ENCODE measurements around the gene CGNL1. TPM values are rescaled to one million over a fixed set of nuclear protein-coding genes. Genes with fewer than 3 reads are reported as not detected.

Gene CGNL1
- total RNA-seq, 1 experiment from 2014 or later = 0.31 TPM

- Histone ChIP-seq H3K36me3 (ENCODE audit: low read depth) (no peaks in the 10 kb centered on the region; the same call in 1 of the 2 replicates), H3F3A (ENCODE audit: insufficient read depth, low read depth) (peaks cover 7% of the 10 kb centered on the region), H3K9me2 (ENCODE audit: insufficient read depth) (no peaks in the 10 kb centered on the region), H3K9me3 (ENCODE audit: insufficient read depth, low read depth) (no peaks in the 10 kb centered on the region), H3K27me3 (ENCODE audit: insufficient read depth, low read depth) (no peaks in the 10 kb centered on the region), H3K27ac (no peak overlapping the region), H2AFZ (no peak overlapping the region), H3K4me3 (no peak overlapping the region), H3K79me2 (ENCODE audit: low read depth) (peaks cover 24% of the 10 kb centered on the region), H3K4me2 (no peak overlapping the region), H3K4me1 (replicated peaks; ENCODE audit: insufficient read depth) (peaks cover 47% of the 10 kb centered on the region), H4K20me1 (ENCODE audit: insufficient read depth) (no peaks in the 10 kb centered on the region)
- ChIA-PET CTCF (no interaction called here), POLR2A (ENCODE audit: unreplicated experiment) (interaction anchor here (0.5 kb wide), 1 partner anchor 118 kb away, joined by 5 read pairs; no protein-coding TSS in a partner anchor)
- no peak for DNase-seq
- TF ChIP-seq CTCF (conservative IDR thresholded peaks at IDR 0.05) (no peak), EZH2 (IDR thresholded peaks at IDR 0.05; ENCODE audit: low read depth) (no peak)
- intact Hi-C loops (cut with micrococcal nuclease; ENCODE audit: unreplicated experiment) = no loop called here
- BruUV-seq (replicated peaks) = no TSS peak
These were observed 213.0 kb downstream of the CGNL1 start for GRCh38 chr15:57589281-57589680.

DNA sequence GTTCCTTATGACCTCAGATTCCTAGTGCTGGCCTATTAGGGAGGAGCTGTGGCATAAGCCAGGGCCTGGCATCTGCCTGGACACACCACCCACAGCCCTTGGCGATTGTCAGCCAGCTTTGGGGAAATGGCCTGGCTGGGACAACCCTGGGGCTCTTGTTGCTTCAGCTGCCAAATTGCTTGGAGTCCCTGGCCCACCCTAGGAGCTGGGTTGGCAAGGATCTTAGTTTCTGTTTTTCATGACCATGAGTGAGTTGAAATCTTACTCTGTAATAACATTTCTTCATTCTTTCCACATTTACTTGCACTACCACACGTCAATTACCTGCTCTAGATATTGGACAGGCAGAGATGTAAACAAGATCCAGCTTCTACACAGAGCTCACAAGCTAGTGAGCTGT, 213.4 kb downstream of the CGNL1 start:
- Histone ChIP-seq H3K27ac (no peak overlapping the region), H3K9me2 (ENCODE audit: insufficient read depth) (no peaks in the 10 kb centered on the region), H3K4me2 (no peak overlapping the region; the same call in 1 of the 2 replicates), H3F3A (ENCODE audit: insufficient read depth, low read depth) (peaks cover 7% of the 10 kb centered on the region), H3K27me3 (ENCODE audit: insufficient read depth, low read depth) (no peaks in the 10 kb centered on the region), H3K36me3 (ENCODE audit: low read depth) (no peaks in the 10 kb centered on the region; the same call in 1 of the 2 replicates), H3K4me3 (no peak overlapping the region), H2AFZ (no peak overlapping the region), H3K79me2 (ENCODE audit: low read depth) (peaks cover 29% of the 10 kb centered on the region), H3K9me3 (ENCODE audit: insufficient read depth, low read depth) (no peaks in the 10 kb centered on the region), H3K4me1 (replicated peaks; ENCODE audit: insufficient read depth) (peaks cover 52% of the 10 kb centered on the region), H4K20me1 (ENCODE audit: insufficient read depth) (no peaks in the 10 kb centered on the region)
- DNase-seq = no peak
- intact Hi-C loops (cut with micrococcal nuclease; ENCODE audit: unreplicated experiment) = loop anchor here (2.0 kb wide), 1 partner anchor 29 kb away; no protein-coding TSS in a partner anchor
- POLR2A ChIA-PET (ENCODE audit: unreplicated experiment) = interaction anchor here (0.5 to 0.6 kb wide), 2 partner anchors 9 to 118 kb away, joined by 5 to 8 read pairs; no protein-coding TSS in a partner anchor
- BruUV-seq (replicated peaks) = no TSS peak
- CTCF ChIA-PET = no interaction called here
- no peak for TF ChIP-seq CTCF (conservative IDR thresholded peaks at IDR 0.05)
- no peak for TF ChIP-seq EZH2 (IDR thresholded peaks at IDR 0.05; ENCODE audit: low read depth)

DNA sequence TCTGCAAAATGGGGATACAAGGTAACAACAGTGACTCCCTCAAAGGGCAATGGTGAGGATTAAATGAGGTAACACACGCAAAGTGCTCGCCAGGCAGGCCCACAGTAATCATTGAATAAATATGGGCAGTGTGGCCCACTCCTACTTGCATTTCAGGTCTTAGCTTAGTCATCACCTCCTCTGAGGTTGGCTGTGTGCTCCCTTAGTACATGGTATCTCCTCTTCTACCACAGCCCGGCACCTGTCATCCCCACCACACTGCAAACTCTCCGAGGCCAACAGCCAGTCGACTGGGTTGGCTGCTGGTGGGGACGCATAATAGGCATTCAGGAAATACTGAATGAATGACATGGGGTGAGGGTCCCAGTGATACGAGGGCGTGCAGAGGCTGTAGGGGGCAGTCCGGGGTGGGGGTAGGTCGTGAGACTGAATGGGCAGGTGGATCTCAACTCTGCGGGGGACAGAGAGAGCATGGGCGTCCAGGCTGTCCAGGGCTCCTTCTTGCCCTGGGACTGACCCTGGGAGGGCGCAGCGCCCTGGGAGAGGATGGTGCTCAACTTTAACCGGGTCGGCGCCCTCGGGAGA, 215.0 kb downstream of the CGNL1 start:
- intact Hi-C loops (cut with micrococcal nuclease; ENCODE audit: unreplicated experiment) = loop anchor here (1.0 to 2.0 kb wide), 2 partner anchors 21 to 31 kb away; no protein-coding TSS in a partner anchor
- ChIA-PET CTCF (interaction anchor here (0.7 kb wide), 1 partner anchor 217 kb away, joined by 5 read pairs; no protein-coding TSS in a partner anchor), POLR2A (ENCODE audit: unreplicated experiment) (interaction anchor here (0.5 to 0.6 kb wide), 2 partner anchors 50 to 1781 kb away, joined by 4 to 6 read pairs; partner anchors contain the start of gene MYO1E)
- H4K20me1 ChIP-seq (ENCODE audit: insufficient read depth) = no peaks in the 10 kb centered on the region
- H3K4me1 ChIP-seq (replicated peaks; ENCODE audit: insufficient read depth) = peaks cover 67% of the 10 kb centered on the region
- DNase-seq = peak in 1 of 2 experiments; percentile 72
- H3K27me3 ChIP-seq (ENCODE audit: insufficient read depth, low read depth) = no peaks in the 10 kb centered on the region
- no peaks in the 10 kb centered on the region for H3K9me2 ChIP-seq (ENCODE audit: insufficient read depth)
- H2AFZ ChIP-seq = peak overlapping the region; percentile 71; the same call in 1 of the 2 replicates
- peak overlapping the region; percentile 73 for H3K4me3 ChIP-seq
- H3K4me2 ChIP-seq = peak overlapping the region; percentile 99
- H3K36me3 ChIP-seq (ENCODE audit: low read depth) = no peaks in the 10 kb centered on the region; the same call in 1 of the 2 replicates
- TF ChIP-seq CTCF (conservative IDR thresholded peaks at IDR 0.05) (no peak), EZH2 (IDR thresholded peaks at IDR 0.05; ENCODE audit: low read depth) (no peak)
- no peaks in the 10 kb centered on the region for H3K9me3 ChIP-seq (ENCODE audit: insufficient read depth, low read depth)
- peaks cover 41% of the 10 kb centered on the region for H3K79me2 ChIP-seq (ENCODE audit: low read depth)
- peaks cover 7% of the 10 kb centered on the region for H3F3A ChIP-seq (ENCODE audit: insufficient read depth, low read depth)
- BruUV-seq (replicated peaks) = no TSS peak
- peak overlapping the region; percentile 90 for H3K27ac ChIP-seq
